Measurements from ENCODE around the gene SLC12A9. TPM values are rescaled to one million over a fixed set of nuclear protein-coding genes. Genes with fewer than 3 reads are reported as not detected.
"Not testable (repeated sequence)": the region's sequence is repeated elsewhere in the genome, so short reads cannot be mapped to it uniquely, and the experiment has no call there.

The SLC12A9 gene
- total RNA-seq, 5 donors from 2014 or later (not counting 1 experiment from before 2014, with no cell fraction given) = 49.9 to 72.6 (median 70.2) TPM

GRCh38 chr7:100840470-100841100 is 11.9 kb upstream of the SLC12A9 start:
- WGBS (ENCODE audit: insufficient coverage) = 100% methylated on average over 1 of the region's 8 CpGs
- H3K27ac ChIP-seq (ENCODE audit: low read length) = no peak overlapping the region
- H3K27me3 Mint-ChIP-seq = no peaks in the 10 kb centered on the region
- no peak overlapping the region for H3K4me3 ChIP-seq (ENCODE audit: control insufficient read depth in 1 of 2, extremely low read depth in 1 of 2, low read length in 1 of 2)
- H3K27ac Mint-ChIP-seq = no peak overlapping the region
- DNase-seq (no peak), ATAC-seq (replicated peaks in 1 of 4) (no peak)
- CTCF ChIA-PET = no interaction called here
- POLR2A ChIA-PET = no interaction called here
- no peaks in the 10 kb centered on the region for H3K27me3 ChIP-seq (replicated peaks in 1 of 2; ENCODE audit: control insufficient read depth in 2 of 2, extremely low read depth in 1 of 2, insufficient read depth in 2 of 2, low read length in 1 of 2)
- H3K4me1 Mint-ChIP-seq = peaks cover 8 to 14% (median 12%) of the 10 kb centered on the region in 3 donors
- peaks cover 4 to 9% of the 10 kb centered on the region in 2 experiments for H3K4me1 ChIP-seq (ENCODE audit: control insufficient read depth in 1 of 2, extremely low read depth in 1 of 2, insufficient read depth in 2 of 2, low read length in 2 of 2)
- no peak overlapping the region for H3K4me3 Mint-ChIP-seq
- no peaks in the 10 kb centered on the region for H3K36me3 ChIP-seq (ENCODE audit: control insufficient read depth in 2 of 2, extremely low read depth in 1 of 2, insufficient read depth in 1 of 2, low read length in 1 of 2)
- no peaks in the 10 kb centered on the region for H3K9me3 Mint-ChIP-seq
- H3K9me3 ChIP-seq = no peaks in the 10 kb centered on the region
- H3K36me3 Mint-ChIP-seq = no peaks in the 10 kb centered on the region

- no peak overlapping the region for H3K4me3 ChIP-seq (ENCODE audit: control insufficient read depth in 1 of 2, extremely low read depth in 1 of 2, low read length in 1 of 2)
- POLR2A ChIA-PET = no interaction called here
- DNase-seq (no peak), ATAC-seq (replicated peaks in 1 of 4) (no peak)
- H3K9me3 Mint-ChIP-seq = no peaks in the 10 kb centered on the region
- no peaks in the 10 kb centered on the region for H3K36me3 ChIP-seq (ENCODE audit: control insufficient read depth in 2 of 2, extremely low read depth in 1 of 2, insufficient read depth in 1 of 2, low read length in 1 of 2)
- 92% methylated on average over 4 of the region's 4 CpGs for WGBS (ENCODE audit: insufficient coverage)
- no peak overlapping the region for H3K27ac Mint-ChIP-seq
- no peak overlapping the region for H3K27ac ChIP-seq (ENCODE audit: low read length)
- no peaks in the 10 kb centered on the region for H3K27me3 ChIP-seq (replicated peaks in 1 of 2; ENCODE audit: control insufficient read depth in 2 of 2, extremely low read depth in 1 of 2, insufficient read depth in 2 of 2, low read length in 1 of 2)
- CTCF ChIA-PET = no interaction called here
- H3K4me1 Mint-ChIP-seq = peaks cover 6% of the 10 kb centered on the region in 3 donors
- no peaks in the 10 kb centered on the region for H3K9me3 ChIP-seq
- H3K4me3 Mint-ChIP-seq = no peak overlapping the region
- H3K36me3 Mint-ChIP-seq = no peaks in the 10 kb centered on the region
- H3K4me1 ChIP-seq (ENCODE audit: control insufficient read depth in 1 of 2, extremely low read depth in 1 of 2, insufficient read depth in 2 of 2, low read length in 2 of 2) = peaks cover 3 to 11% of the 10 kb centered on the region in 2 experiments
- H3K27me3 Mint-ChIP-seq = no peaks in the 10 kb centered on the region
Measured at GRCh38 chr7:100847360-100847759, 5.2 kb upstream of the SLC12A9 start.

- peaks cover 3 to 26% of the 10 kb centered on the region in 2 experiments for H3K4me1 ChIP-seq (ENCODE audit: control insufficient read depth in 1 of 2, extremely low read depth in 1 of 2, insufficient read depth in 2 of 2, low read length in 2 of 2)
- no peak for DNase-seq
- POLR2A ChIA-PET = no interaction called here
- H3K36me3 ChIP-seq (ENCODE audit: control insufficient read depth in 2 of 2, extremely low read depth in 1 of 2, insufficient read depth in 1 of 2, low read length in 1 of 2) = peaks cover 0 to 20% of the 10 kb centered on the region in 2 donors
- Mint-ChIP-seq H3K4me3 (peak overlapping the region; percentile 86 to 90 (median 89)), H3K4me1 (peaks cover 11 to 32% (median 19%) of the 10 kb centered on the region in 3 donors), H3K27ac (peak overlapping the region; percentile 23 to 52), H3K27me3 (no peaks in the 10 kb centered on the region), H3K9me3 (no peaks in the 10 kb centered on the region), H3K36me3 (peaks cover 12% of the 10 kb centered on the region)
- WGBS (ENCODE audit: insufficient coverage) = 95% methylated on average over 6 of the region's 14 CpGs
- H3K4me3 ChIP-seq (ENCODE audit: control insufficient read depth in 1 of 2, extremely low read depth in 1 of 2, low read length in 1 of 2) = no peak overlapping the region
- no peak overlapping the region for H3K27ac ChIP-seq (ENCODE audit: low read length)
- no peaks in the 10 kb centered on the region for H3K9me3 ChIP-seq
- ATAC-seq (replicated peaks in 1 of 4) = no peak
- H3K27me3 ChIP-seq (replicated peaks in 1 of 2; ENCODE audit: control insufficient read depth in 2 of 2, extremely low read depth in 1 of 2, insufficient read depth in 2 of 2, low read length in 1 of 2) = no peaks in the 10 kb centered on the region
- CTCF ChIA-PET = interaction anchor here in 1 of 2 donors (0.7 kb wide), 2 partner anchors 17 to 201 kb away, joined by 3 to 4 read pairs; no protein-coding TSS in a partner anchor
Measured at GRCh38 chr7:100854146-100854895, 1.8 kb downstream of the SLC12A9 start.

GRCh38 chr7:100854899-100855298 is 2.4 kb downstream of the SLC12A9 start:
- POLR2A ChIA-PET; ATAC-seq (replicated peaks in 1 of 4): not testable (repeated sequence)
- peaks cover 0 to 25% of the 10 kb centered on the region in 2 donors for H3K36me3 ChIP-seq (ENCODE audit: control insufficient read depth in 2 of 2, extremely low read depth in 1 of 2, insufficient read depth in 1 of 2, low read length in 1 of 2)

GRCh38 chr7:100855515-100855914 is 3.0 kb downstream of the SLC12A9 start:
- H3K36me3 ChIP-seq (ENCODE audit: control insufficient read depth in 2 of 2, extremely low read depth in 1 of 2, insufficient read depth in 1 of 2, low read length in 1 of 2) = peaks cover 4 to 32% of the 10 kb centered on the region in 2 donors
- no peak for DNase-seq
- Mint-ChIP-seq H3K36me3 (peaks cover 23% of the 10 kb centered on the region), H3K4me1 (peaks cover 18 to 32% (median 19%) of the 10 kb centered on the region in 3 donors), H3K27ac (peak overlapping the region; percentile 14 to 24), H3K9me3 (no peaks in the 10 kb centered on the region), H3K27me3 (no peaks in the 10 kb centered on the region), H3K4me3 (no peak overlapping the region)
- POLR2A ChIA-PET = no interaction called here
- H3K4me3 ChIP-seq (ENCODE audit: control insufficient read depth in 1 of 2, extremely low read depth in 1 of 2, low read length in 1 of 2) = no peak overlapping the region
- ATAC-seq (replicated peaks in 1 of 4) = no peak
- H3K9me3 ChIP-seq = no peaks in the 10 kb centered on the region
- no peaks in the 10 kb centered on the region for H3K27me3 ChIP-seq (replicated peaks in 1 of 2; ENCODE audit: control insufficient read depth in 2 of 2, extremely low read depth in 1 of 2, insufficient read depth in 2 of 2, low read length in 1 of 2)
- peaks cover 3 to 26% of the 10 kb centered on the region in 2 experiments for H3K4me1 ChIP-seq (ENCODE audit: control insufficient read depth in 1 of 2, extremely low read depth in 1 of 2, insufficient read depth in 2 of 2, low read length in 2 of 2)
- H3K27ac ChIP-seq (ENCODE audit: low read length) = no peak overlapping the region
- CTCF ChIA-PET = interaction anchor here in 1 of 2 donors (0.6 kb wide), 1 partner anchor 155 kb away, joined by 5 read pairs; no protein-coding TSS in a partner anchor
- 98% methylated on average over 8 of the region's 10 CpGs for WGBS (ENCODE audit: insufficient coverage)

More at GRCh38 chr7:100854899-100855298, 2.4 kb downstream of the SLC12A9 start:
- peaks cover 3 to 26% of the 10 kb centered on the region in 2 experiments for H3K4me1 ChIP-seq (ENCODE audit: control insufficient read depth in 1 of 2, extremely low read depth in 1 of 2, insufficient read depth in 2 of 2, low read length in 2 of 2)
- H3K9me3 ChIP-seq; H3K27me3 Mint-ChIP-seq; H3K4me3 ChIP-seq (ENCODE audit: control insufficient read depth in 1 of 2, extremely low read depth in 1 of 2, low read length in 1 of 2); H3K9me3 Mint-ChIP-seq; DNase-seq; H3K27me3 ChIP-seq (replicated peaks in 1 of 2; ENCODE audit: control insufficient read depth in 2 of 2, extremely low read depth in 1 of 2, insufficient read depth in 2 of 2, low read length in 1 of 2); H3K27ac ChIP-seq (ENCODE audit: low read length); CTCF ChIA-PET: not testable (repeated sequence)
- H3K27ac Mint-ChIP-seq = peak overlapping the region in 1 of 2 donors; percentile 11
- H3K4me3 Mint-ChIP-seq = peak overlapping the region in 1 of 3 donors; percentile 90
- peaks cover 17% of the 10 kb centered on the region for H3K36me3 Mint-ChIP-seq
- H3K4me1 Mint-ChIP-seq = peaks cover 14 to 32% (median 19%) of the 10 kb centered on the region in 3 donors
- WGBS (ENCODE audit: insufficient coverage) = 95% methylated on average over 6 of the region's 9 CpGs

GRCh38 chr7:100856871-100857282 is 4.4 kb downstream of the SLC12A9 start:
- ATAC-seq (replicated peaks in 1 of 4) = no peak
- no peaks in the 10 kb centered on the region for H3K27me3 ChIP-seq (replicated peaks in 1 of 2; ENCODE audit: control insufficient read depth in 2 of 2, extremely low read depth in 1 of 2, insufficient read depth in 2 of 2, low read length in 1 of 2)
- Mint-ChIP-seq H3K27me3 (no peaks in the 10 kb centered on the region), H3K4me3 (no peak overlapping the region), H3K4me1 (peaks cover 15 to 29% (median 15%) of the 10 kb centered on the region in 3 donors), H3K9me3 (no peaks in the 10 kb centered on the region), H3K36me3 (peaks cover 28% of the 10 kb centered on the region), H3K27ac (no peak overlapping the region)
- no peaks in the 10 kb centered on the region for H3K9me3 ChIP-seq
- ChIA-PET CTCF (no interaction called here), POLR2A (no interaction called here)
- no peak for DNase-seq
- peaks cover under 1 to 20% of the 10 kb centered on the region in 2 experiments for H3K4me1 ChIP-seq (ENCODE audit: control insufficient read depth in 1 of 2, extremely low read depth in 1 of 2, insufficient read depth in 2 of 2, low read length in 2 of 2)
- whole genome bisulfite sequencing (ENCODE audit: insufficient coverage) = 97% methylated on average over 14 of the region's 16 CpGs
- H3K27ac ChIP-seq (ENCODE audit: low read length) = no peak overlapping the region
- no peak overlapping the region for H3K4me3 ChIP-seq (ENCODE audit: control insufficient read depth in 1 of 2, extremely low read depth in 1 of 2, low read length in 1 of 2)
- peaks cover 11 to 42% of the 10 kb centered on the region in 2 donors for H3K36me3 ChIP-seq (ENCODE audit: control insufficient read depth in 2 of 2, extremely low read depth in 1 of 2, insufficient read depth in 1 of 2, low read length in 1 of 2)

Measured in T-cell (primary cell).